ENCODE measurements around the gene ROCK2. TPM values are rescaled to one million over a fixed set of nuclear protein-coding genes. Genes with fewer than 3 reads are reported as not detected.

Gene ROCK2
- polyA plus RNA-seq, 2 of the 4 experiments (the other 2 are of a cell fraction), result 34.0 to 38.7 TPM

GRCh38 chr2:11326677-11327211, 17.7 kb downstream of the ROCK2 start (continued):
- TF ChIP-seq EHMT2 (IDR thresholded peaks at IDR 0.05; ENCODE audit: low read depth), result no peak

- no peak for FAIRE-seq
- TF ChIP-seq MAZ (IDR thresholded peaks at IDR 0.05; ENCODE audit: borderline replicate concordance, low read depth, low read length) (no peak), EHMT2 (IDR thresholded peaks at IDR 0.05; ENCODE audit: low read depth) (no peak), NR3C1 (IDR thresholded peaks at IDR 0.05) (no peak), FOSB (CRISPR knock-in tag; IDR thresholded peaks at IDR 0.05) (no peak)
Measured at GRCh38 chr2:11325961-11326676, 18.3 kb downstream of the ROCK2 start.

GRCh38 chr2:11321847-11322246, 22.6 kb downstream of the ROCK2 start:
- H3K4me1 ChIP-seq, result peaks cover 2% of the 10 kb centered on the region; the same call in 1 of the 3 replicates
- H3K27ac ChIP-seq, result no peak overlapping the region
- WGBS (ENCODE audit: missing lambda C conversion rate), result 88% methylated on average over 3 of the region's 3 CpGs
- no peaks in the 10 kb centered on the region for H3K9me3 ChIP-seq
- FAIRE-seq (no peak), DNase-seq (ENCODE audit: low read depth in 1 of 2, low spot score in 1 of 2) (no peak), ATAC-seq (no peak)
- TF ChIP-seq CBX8 (IDR thresholded peaks at IDR 0.05) (no peak), ZC3H11A (IDR thresholded peaks at IDR 0.05) (no peak), ELK1 (IDR thresholded peaks at IDR 0.05; ENCODE audit: low read depth, low read length) (no peak), ZFP36 (IDR thresholded peaks at IDR 0.05; ENCODE audit: borderline replicate concordance, partially characterized antibody) (no peak), TP53 (CRISPR knock-in tag; IDR thresholded peaks at IDR 0.05) (no peak), CTCF (IDR thresholded peaks at IDR 0.05) (no peak), CEBPB (IDR thresholded peaks at IDR 0.05) (no peak), MAX (IDR thresholded peaks at IDR 0.05) (no peak), RFX5 (IDR thresholded peaks at IDR 0.05) (no peak), PHF8 (IDR thresholded peaks at IDR 0.05; ENCODE audit: borderline replicate concordance, low read depth) (no peak), HEYL (CRISPR knock-in tag; IDR thresholded peaks at IDR 0.05) (no peak)
- H3K4me3 ChIP-seq, result no peak overlapping the region
- ChIA-PET CTCF (interaction anchor here (1.2 kb wide), 1 partner anchor 90 kb away, joined by 4 read pairs; no protein-coding TSS in a partner anchor), POLR2A (no interaction called here)
- no peak overlapping the region for H3K4me2 ChIP-seq

More at GRCh38 chr2:11325961-11326676, 18.3 kb downstream of the ROCK2 start:
- DNase-seq (ENCODE audit: low read depth in 1 of 2, low spot score in 1 of 2), result no peak
- Histone ChIP-seq H3K4me2 (no peak overlapping the region), H3K27ac (no peak overlapping the region), H3K4me1 (peaks cover 16% of the 10 kb centered on the region), H3K9me3 (no peaks in the 10 kb centered on the region), H3K4me3 (no peak overlapping the region)
- WGBS (ENCODE audit: missing lambda C conversion rate), result 64% methylated on average over 4 of the region's 4 CpGs
- CTCF ChIA-PET, result interaction anchor here (1.4 to 1.8 kb wide), 2 partner anchors 121 to 194 kb away, joined by 4 to 6 read pairs; no protein-coding TSS in a partner anchor
- ATAC-seq, result peak in 1 of 2 experiments; percentile 24; a peak in 1 of 6 replicates
- POLR2A ChIA-PET, result interaction anchor here (1.5 kb wide), 1 partner anchor 18 kb away, joined by 3 read pairs; the partner anchor contains the start of gene ROCK2
